ENCODE measurements around the gene FSCN2.

GRCh38 chr17:81573794-81574642 is 45.8 kb downstream of the FSCN2 start:
- TF ChIP-seq CTCF (IDR thresholded peaks at IDR 0.05; ENCODE audit: low read length): no peak
- no peak for TF ChIP-seq EZH2phosphoT487 (IDR thresholded peaks at IDR 0.05; ENCODE audit: low read length)
- TF ChIP-seq EZH2 (optimal IDR thresholded peaks at IDR 0.05; ENCODE audit: low read depth, low read length): no peak

Measured in MM.1S (cell line).